DND-41 (cell line): ENCODE results near the gene PCLAF.
"Not testable (repeated sequence)": the region's sequence is repeated elsewhere in the genome, so short reads cannot be mapped to it uniquely, and the experiment has no call there.

ENCODE experiments used
- ATAC-seq: fragments of 200-7000 bp; cut with Tn5 transposase; 3 replicates; pipeline ENCODE4 v1.9.1; 2021; ENCODE audit warnings: low read depth; ENCODE audit not compliant: insufficient read depth
- DNase-seq: peaks from one replicate; pipeline ENCODE4 v3.0.0-alpha.2; 2020
- H2AFZ ChIP-seq: 2 replicates; pipeline ENCODE4 v1.6.0; 2012; ENCODE audit warnings: low read depth, low read length
- H3K27ac ChIP-seq: 2 replicates; pipeline ENCODE4 v1.5.1; 2012; ENCODE audit warnings: low read length, inconsistent platforms
- H3K27me3 ChIP-seq: fragments of 200-600 bp; sonication (generic); 2 replicates; pipeline ENCODE4 v1.6.0; 2012; ENCODE audit warnings: low read length, mild to moderate bottlenecking, inconsistent platforms; ENCODE audit not compliant: insufficient read depth, poor library complexity
- H3K36me3 ChIP-seq: 2 replicates; pipeline ENCODE4 v1.5.1; 2012; ENCODE audit warnings: low read length, inconsistent platforms; ENCODE audit not compliant: insufficient read depth
- H3K4me1 ChIP-seq: 2 replicates; pipeline ENCODE4 v1.5.1; 2012; ENCODE audit warnings: mild to moderate bottlenecking, low read length; ENCODE audit not compliant: insufficient read depth
- H3K4me2 ChIP-seq: 2 replicates; pipeline ENCODE4 v1.6.0; 2012; ENCODE audit warnings: mild to moderate bottlenecking, moderate library complexity, low read length, inconsistent platforms; ENCODE audit not compliant: insufficient read depth
- H3K4me3 ChIP-seq, 2 experiments: fragments of 200-600 bp in 1 of 2; shearing (Covaris generic) in 1 of 2; 2 replicates each; pipeline ENCODE4 v1.5.1; 2012 to 2016; ENCODE audit warnings: inconsistent platforms in 2 of 2, low read length in 2 of 2, mild to moderate bottlenecking in 2 of 2, low read depth in 1 of 2, moderate library complexity in 1 of 2
- H3K79me2 ChIP-seq: 2 replicates; pipeline ENCODE4 v1.6.0; 2012; ENCODE audit warnings: low read length, inconsistent platforms; ENCODE audit not compliant: insufficient read depth
- H3K9ac ChIP-seq: 2 replicates; pipeline ENCODE4 v1.6.0; 2012; ENCODE audit warnings: low read depth, mild to moderate bottlenecking, inconsistent platforms, low read length, moderate library complexity
- H3K9me3 ChIP-seq: 2 replicates; pipeline ENCODE4 v1.5.1; 2012; ENCODE audit warnings: low read length, moderate library complexity, mild to moderate bottlenecking, inconsistent platforms; ENCODE audit not compliant: insufficient read depth, severe bottlenecking
- H4K20me1 ChIP-seq: 2 replicates; pipeline ENCODE4 v1.6.0; 2012; ENCODE audit warnings: low read length; ENCODE audit not compliant: insufficient read depth
- CTCF ChIP-seq: IDR thresholded peaks from 2 replicates; pipeline ENCODE4 v1.5.1; 2012; ENCODE audit warnings: borderline replicate concordance, low read length, moderate library complexity, mild to moderate bottlenecking; ENCODE audit not compliant: poor library complexity, severe bottlenecking; ENCODE audit errors: extremely low read depth
- EZH2 ChIP-seq: IDR thresholded peaks from 3 replicates; pipeline ENCODE4 v1.6.1; 2012; ENCODE audit warnings: borderline replicate concordance, low read depth, mild to moderate bottlenecking, moderate library complexity, low read length, inconsistent platforms; ENCODE audit not compliant: severe bottlenecking

Gene PCLAF

DNA sequence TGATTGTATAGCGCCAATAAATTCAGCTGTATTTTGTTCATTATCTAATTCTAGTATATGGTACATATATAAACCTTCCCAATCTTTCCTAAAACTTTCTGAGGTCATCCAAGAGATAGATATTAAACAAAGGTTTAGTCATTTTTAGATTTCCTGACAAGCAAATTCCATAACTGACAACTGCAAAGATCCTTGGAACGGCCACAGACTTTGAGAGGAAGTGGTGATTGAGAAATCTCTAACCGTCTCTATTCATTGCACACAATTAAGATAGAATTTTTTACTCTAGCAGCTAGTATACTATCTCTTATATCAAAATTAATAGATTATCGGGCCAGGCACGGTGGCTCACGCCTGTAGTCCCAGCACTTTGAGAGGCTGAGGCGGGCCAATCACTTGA lies 30.0 kb downstream of the PCLAF start:
- no peak for TF ChIP-seq CTCF
- TF ChIP-seq EZH2: no peak
- Histone ChIP-seq H3K9me3 (no peaks in the 10 kb centered on the region), H3K4me1 (peaks cover 12% of the 10 kb centered on the region), H3K4me2 (no peak overlapping the region), H3K79me2 (peaks cover 66% of the 10 kb centered on the region), H3K27me3 (no peaks in the 10 kb centered on the region), H3K36me3 (peaks cover 6% of the 10 kb centered on the region; the same call in 1 of the 2 replicates), H2AFZ (no peak overlapping the region), H3K9ac (no peak overlapping the region), H4K20me1 (no peaks in the 10 kb centered on the region; the same call in 1 of the 2 replicates), H3K4me3 (no peak overlapping the region), H3K27ac (no peak overlapping the region)
- ATAC-seq (no peak), DNase-seq (no peak)

GRCh38 chr15:64349375-64349774 lies 31.9 kb downstream of the PCLAF start:
- Histone ChIP-seq H3K27ac (no peak overlapping the region), H3K79me2 (peaks cover 67% of the 10 kb centered on the region), H3K4me3 (no peak overlapping the region), H3K27me3 (no peaks in the 10 kb centered on the region), H3K4me1 (peaks cover under 1% of the 10 kb centered on the region; the same call in 1 of the 2 replicates), H2AFZ (no peak overlapping the region), H3K9ac (no peak overlapping the region), H4K20me1 (no peaks in the 10 kb centered on the region; the same call in 1 of the 2 replicates), H3K4me2 (no peak overlapping the region), H3K36me3 (peaks cover 6% of the 10 kb centered on the region; the same call in 1 of the 2 replicates), H3K9me3 (no peaks in the 10 kb centered on the region)
- no peak for DNase-seq
- ATAC-seq: no peak
- TF ChIP-seq EZH2 (no peak), CTCF (no peak)

- no peak for DNase-seq
- H3K9ac ChIP-seq: no peak overlapping the region
- no peak overlapping the region for H2AFZ ChIP-seq
- no peaks in the 10 kb centered on the region; the same call in 1 of the 2 replicates for H4K20me1 ChIP-seq
- no peak overlapping the region for H3K4me3 ChIP-seq
- TF ChIP-seq EZH2 (no peak), CTCF (no peak)
- no peaks in the 10 kb centered on the region for H3K4me1 ChIP-seq
- H3K79me2 ChIP-seq: peaks cover 58% of the 10 kb centered on the region
- H3K27ac ChIP-seq: no peak overlapping the region
- no peak overlapping the region for H3K4me2 ChIP-seq
- peaks cover 6% of the 10 kb centered on the region; the same call in 1 of the 2 replicates for H3K36me3 ChIP-seq
- no peaks in the 10 kb centered on the region for H3K27me3 ChIP-seq
- ATAC-seq: no peak
- H3K9me3 ChIP-seq: no peaks in the 10 kb centered on the region
Measured at GRCh38 chr15:64348455-64348854, 32.8 kb downstream of the PCLAF start.

DNA sequence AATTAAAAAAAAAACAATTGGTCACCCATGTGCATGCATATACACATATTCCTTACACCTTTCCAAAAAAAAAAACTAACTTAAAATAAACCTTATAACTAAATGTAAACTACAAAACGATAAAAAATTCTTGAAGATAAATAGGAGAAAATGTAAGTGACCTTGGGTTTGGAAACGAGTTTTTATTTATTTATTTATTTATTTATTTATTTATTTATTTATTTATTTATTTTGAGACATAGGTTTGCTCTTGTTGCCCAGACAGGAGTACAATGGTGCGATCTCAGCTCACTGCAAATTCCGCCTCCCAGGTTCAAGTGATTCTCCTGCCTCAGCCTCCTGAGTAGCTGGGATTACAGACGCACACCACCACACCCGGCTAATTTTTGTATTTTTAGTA lies 35.0 kb downstream of the PCLAF start:
- H3K4me1 ChIP-seq, ATAC-seq, H3K9me3 ChIP-seq, H3K4me2 ChIP-seq, H3K27ac ChIP-seq, H3K9ac ChIP-seq, DNase-seq, H3K4me3 ChIP-seq, H4K20me1 ChIP-seq, H2AFZ ChIP-seq, H3K27me3 ChIP-seq: not testable (repeated sequence)
- H3K79me2 ChIP-seq: peaks cover 41% of the 10 kb centered on the region
- peaks cover 13% of the 10 kb centered on the region; the same call in 1 of the 2 replicates for H3K36me3 ChIP-seq
